Hepatocyte (in vitro differentiated cells): ENCODE measurements around the gene FGF19.

ENCODE experiments used
- CTCF ChIP-seq: fragments of 200-600 bp; sonication (generic); IDR thresholded peaks from 2 replicates; pipeline ENCODE4 v1.5.1; 2016; ENCODE audit warnings: antibody characterized with exemption, mild to moderate bottlenecking; ENCODE audit not compliant: poor library complexity
- EZH2 ChIP-seq: fragments of 200-600 bp; sonication (generic); IDR thresholded peaks from 2 replicates; pipeline ENCODE4 v1.6.1; 2016; ENCODE audit warnings: antibody characterized with exemption, mild to moderate bottlenecking, borderline replicate concordance

GRCh38 chr11:69663326-69663725 lies 40.5 kb downstream of the FGF19 start:
- TF ChIP-seq CTCF (no peak), EZH2 (no peak)
